PC-9 (cell line): ENCODE results near the gene HIBCH. TPM values are rescaled to one million over a fixed set of nuclear protein-coding genes. Genes with fewer than 3 reads are reported as not detected.

ENCODE experiments used
- BruUV-seq: library from RNA; stranded (reverse); fragments of 400-500 nt; replicated peaks from 2 replicates; lab custom pipeline; 2021; lab: Mats Ljungman, UMichigan
- CTCF ChIA-PET: fragments of 300-600 bp; sonication (Branson Sonifier 250); formaldehyde crosslinking; loops from one replicate; lab custom pipeline; 2022; ENCODE audit warnings: antibody characterized with exemption; lab: Charles Lee
- POLR2A ChIA-PET: fragments of 300-600 bp; sonication (Branson Sonifier 250); formaldehyde crosslinking; loops from one replicate; lab custom pipeline; 2022; ENCODE audit warnings: antibody characterized with exemption; ENCODE audit not compliant: unreplicated experiment; lab: Charles Lee
- DNase-seq, 2 experiments: peaks; one replicate each; pipeline versions ENCODE4 v3.0.0 to v3.0.0-alpha.2; 2015 to 2022; ENCODE audit warnings: mixed read lengths in 1 of 2
- H2AFZ ChIP-seq: fragments of 200-600 bp; sonication (generic); 2 replicates; pipeline ENCODE4 v1.8.1; 2017; ENCODE audit warnings: antibody characterized with exemption
- H3F3A ChIP-seq: fragments of 200-600 bp; sonication (generic); 2 replicates; pipeline ENCODE4 v1.8.1; 2017; ENCODE audit warnings: antibody characterized with exemption, mild to moderate bottlenecking, low read depth; ENCODE audit not compliant: insufficient read depth
- H3K27ac ChIP-seq: fragments of 200-600 bp; sonication (generic); 2 replicates; pipeline ENCODE4 v1.6.1; 2016; ENCODE audit warnings: mixed run types
- H3K27me3 ChIP-seq: fragments of 200-600 bp; sonication (generic); 2 replicates; pipeline ENCODE4 v1.6.1; 2016; ENCODE audit warnings: low read depth, mixed run types; ENCODE audit not compliant: insufficient read depth
- H3K36me3 ChIP-seq: fragments of 200-600 bp; sonication (generic); 2 replicates; pipeline ENCODE4 v1.6.1; 2016; ENCODE audit warnings: low read depth, mixed run types
- H3K4me1 ChIP-seq: fragments of 200-600 bp; sonication (generic); replicated peaks from 2 replicates; pipeline ENCODE4 v1.6.1; 2016; ENCODE audit warnings: mixed run types; ENCODE audit not compliant: insufficient read depth
- H3K4me2 ChIP-seq: fragments of 200-600 bp; sonication (generic); 2 replicates; pipeline ENCODE4 v1.6.1; 2017; ENCODE audit warnings: mixed run types
- H3K4me3 ChIP-seq: fragments of 200-600 bp; sonication (generic); 2 replicates; pipeline ENCODE4 v1.6.1; 2016; ENCODE audit warnings: mixed run types
- H3K79me2 ChIP-seq: fragments of 200-600 bp; sonication (generic); 2 replicates; pipeline ENCODE4 v1.6.1; 2017; ENCODE audit warnings: low read depth, mixed run types
- H3K9me2 ChIP-seq: fragments of 200-600 bp; sonication (generic); 2 replicates; pipeline ENCODE4 v1.8.1; 2017; ENCODE audit warnings: mild to moderate bottlenecking; ENCODE audit not compliant: insufficient read depth
- H3K9me3 ChIP-seq: fragments of 200-600 bp; sonication (generic); 2 replicates; pipeline ENCODE4 v1.8.1; 2016; ENCODE audit warnings: low read depth; ENCODE audit not compliant: insufficient read depth
- H4K20me1 ChIP-seq: fragments of 200-600 bp; sonication (generic); 2 replicates; pipeline ENCODE4 v1.8.1; 2017; ENCODE audit not compliant: insufficient read depth
- EZH2 ChIP-seq: fragments of 200-600 bp; sonication (generic); IDR thresholded peaks from 2 replicates; pipeline ENCODE4 v1.8.0; 2017; ENCODE audit warnings: antibody characterized with exemption, low read depth
- intact Hi-C: fragments of 100-400 bp; cut with micrococcal nuclease; formaldehyde crosslinking; loops from one replicate; pipeline ENCODE4 v1.10.0; 2022; ENCODE audit not compliant: unreplicated experiment
- total RNA-seq: library from RNA; stranded (reverse); gene quantifications from 2 replicates; pipeline ENCODE4 v1.2.3, GENCODE V29; 2021
- TF ChIP-seq, protein P1 (sequence below): fragments of 200-600 bp; sonication (generic); conservative IDR thresholded peaks from 2 replicates; pipeline ENCODE4 v1.6.1; 2017; ENCODE audit warnings: mixed run types, antibody characterized with exemption, mild to moderate bottlenecking, moderate library complexity

Gene HIBCH
- total RNA-seq, 1 experiment from 2014 or later, result 14.7 TPM

DNA sequence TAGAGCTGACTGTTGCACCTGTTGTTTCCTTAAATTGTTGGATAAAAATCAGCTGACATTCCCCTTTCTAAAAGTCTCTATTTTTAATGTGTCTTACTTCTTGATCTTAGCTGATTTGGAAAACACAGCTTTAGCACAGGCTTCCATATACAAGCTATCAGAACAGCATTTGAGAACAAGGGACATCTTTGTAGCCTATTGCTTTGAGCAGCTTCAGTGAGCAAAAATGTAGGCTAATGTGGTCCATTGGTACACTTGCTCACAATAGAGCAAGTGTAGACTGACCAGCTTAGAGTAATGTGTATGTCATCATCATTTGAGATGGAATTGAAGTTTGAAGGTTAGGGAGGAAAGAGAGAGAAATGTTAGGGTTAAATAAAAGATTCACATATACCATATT, 30.7 kb upstream of the HIBCH start:
- intact Hi-C loops, result no loop called here
- CTCF ChIA-PET, result no interaction called here

DNA sequence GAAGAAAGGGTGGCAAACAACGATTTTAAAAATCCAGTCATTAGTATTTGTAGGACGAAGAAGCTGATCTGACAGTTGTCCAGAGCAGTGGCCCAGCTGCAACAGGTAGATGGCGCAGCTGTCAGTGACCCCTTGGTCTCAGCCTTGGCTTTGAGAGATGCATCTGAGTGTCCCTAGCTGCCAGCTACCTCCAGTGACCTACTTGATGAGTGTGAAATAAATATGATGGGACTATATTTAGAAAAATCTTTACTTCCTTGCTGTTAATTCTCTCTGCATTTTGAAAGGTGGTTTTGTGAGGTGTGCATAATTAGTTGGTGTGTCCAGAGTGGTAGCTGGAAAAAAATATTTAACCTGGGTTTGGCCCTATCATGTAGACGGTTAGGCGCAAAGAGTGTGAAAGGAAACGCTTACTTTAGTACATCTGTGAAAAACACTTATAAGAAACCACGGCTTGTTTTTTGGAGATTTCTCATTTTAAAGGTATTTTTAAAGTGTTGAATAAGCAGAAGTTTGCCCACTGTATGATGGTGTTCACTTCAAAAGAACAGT, 24.7 kb upstream of the HIBCH start:
- DNase-seq, result no peak
- H2AFZ ChIP-seq, result peak overlapping the region; percentile 80; the same call in 1 of the 2 replicates

More for the DNA sequence above, 30.7 kb upstream of the HIBCH start:
- no peak overlapping the region for H3K4me2 ChIP-seq
- peaks cover under 1% of the 10 kb centered on the region; the same call in 1 of the 2 replicates for H3K4me1 ChIP-seq
- no peak overlapping the region for H3K27ac ChIP-seq
- no peak overlapping the region for H3K4me3 ChIP-seq
- no peaks in the 10 kb centered on the region for H3K79me2 ChIP-seq
- H3K9me3 ChIP-seq, result no peaks in the 10 kb centered on the region
- no peaks in the 10 kb centered on the region for H3F3A ChIP-seq
- no TSS peak for BruUV-seq
- no peaks in the 10 kb centered on the region for H4K20me1 ChIP-seq
- H3K9me2 ChIP-seq, result no peaks in the 10 kb centered on the region
- H3K27me3 ChIP-seq, result no peaks in the 10 kb centered on the region
- no peaks in the 10 kb centered on the region for H3K36me3 ChIP-seq
- no peak overlapping the region for H2AFZ ChIP-seq
- DNase-seq, result no peak
- POLR2A ChIA-PET, result no interaction called here
- TF ChIP-seq, protein P1, sequence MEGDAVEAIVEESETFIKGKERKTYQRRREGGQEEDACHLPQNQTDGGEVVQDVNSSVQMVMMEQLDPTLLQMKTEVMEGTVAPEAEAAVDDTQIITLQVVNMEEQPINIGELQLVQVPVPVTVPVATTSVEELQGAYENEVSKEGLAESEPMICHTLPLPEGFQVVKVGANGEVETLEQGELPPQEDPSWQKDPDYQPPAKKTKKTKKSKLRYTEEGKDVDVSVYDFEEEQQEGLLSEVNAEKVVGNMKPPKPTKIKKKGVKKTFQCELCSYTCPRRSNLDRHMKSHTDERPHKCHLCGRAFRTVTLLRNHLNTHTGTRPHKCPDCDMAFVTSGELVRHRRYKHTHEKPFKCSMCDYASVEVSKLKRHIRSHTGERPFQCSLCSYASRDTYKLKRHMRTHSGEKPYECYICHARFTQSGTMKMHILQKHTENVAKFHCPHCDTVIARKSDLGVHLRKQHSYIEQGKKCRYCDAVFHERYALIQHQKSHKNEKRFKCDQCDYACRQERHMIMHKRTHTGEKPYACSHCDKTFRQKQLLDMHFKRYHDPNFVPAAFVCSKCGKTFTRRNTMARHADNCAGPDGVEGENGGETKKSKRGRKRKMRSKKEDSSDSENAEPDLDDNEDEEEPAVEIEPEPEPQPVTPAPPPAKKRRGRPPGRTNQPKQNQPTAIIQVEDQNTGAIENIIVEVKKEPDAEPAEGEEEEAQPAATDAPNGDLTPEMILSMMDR, result no peak
- TF ChIP-seq EZH2, result no peak

DNA sequence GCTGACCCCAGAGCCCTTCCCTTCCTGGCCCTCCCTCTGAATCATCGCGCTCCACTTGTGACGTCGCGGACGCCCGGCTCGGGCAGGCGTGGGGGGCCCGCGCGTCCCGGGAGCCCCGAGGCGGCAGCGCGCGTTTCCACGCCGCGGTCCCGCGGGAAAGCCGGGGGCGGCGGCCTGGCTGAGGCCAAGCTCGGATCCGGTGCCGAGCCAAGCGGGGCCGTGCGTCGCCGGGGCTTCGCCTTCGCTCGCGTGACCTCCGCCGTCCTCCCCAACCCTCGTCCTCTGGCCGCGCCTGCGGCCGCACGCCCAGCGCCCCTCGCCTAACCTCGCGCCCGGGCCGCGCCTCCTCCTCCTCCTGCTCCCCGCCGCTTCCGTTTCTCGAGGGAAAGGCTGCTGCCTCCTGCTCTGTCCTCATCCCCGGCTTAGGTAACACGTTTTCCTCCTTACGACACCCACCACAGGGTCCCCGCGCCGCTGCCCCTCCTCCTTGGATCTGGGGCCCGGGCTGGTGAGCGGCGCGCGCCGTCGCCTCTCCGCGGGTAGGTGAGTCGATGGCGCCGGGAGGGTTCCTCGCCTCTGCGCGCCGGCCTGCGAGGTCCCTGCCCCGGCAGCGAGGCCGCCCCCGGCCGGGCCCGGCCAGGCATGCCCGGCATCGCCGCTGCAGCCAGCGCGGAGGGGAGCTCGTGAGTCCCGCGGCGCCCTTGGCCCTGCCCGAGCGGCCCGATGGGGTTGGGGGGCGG, 24.1 kb upstream of the HIBCH start, which contains the start of gene INPP1:
INPP1 (plus strand) TSS at position 54 of the 740 bp plus-strand sequence. CDS start 16,514 bp downstream, outside the sequence.
- Histone ChIP-seq H3K79me2 (no peaks in the 10 kb centered on the region), H3F3A (no peaks in the 10 kb centered on the region; the same call in 1 of the 2 replicates), H2AFZ (peak within 1 kb of the TSS; percentile 80), H3K9me3 (no peaks in the 10 kb centered on the region), H4K20me1 (no peaks in the 10 kb centered on the region), H3K9me2 (no peaks in the 10 kb centered on the region), H3K4me2 (peak within 1 kb of the TSS; percentile 88), H3K4me3 (peak within 1 kb of the TSS; percentile 75), H3K27me3 (no peaks in the 10 kb centered on the region), H3K4me1 (peaks cover 12% of the 10 kb centered on the region), H3K36me3 (no peaks in the 10 kb centered on the region), H3K27ac (no peak within 1 kb of the TSS)
- ChIA-PET POLR2A (interaction anchor here (0.7 kb wide), 1 partner anchor 424 kb away, joined by 3 read pairs; no protein-coding TSS in a partner anchor), CTCF (interaction anchor here (0.6 to 0.7 kb wide), 3 partner anchors 27 to 221 kb away, joined by 3 to 6 read pairs (median 5); no protein-coding TSS in a partner anchor)
- DNase-seq, result peak in 1 of 2 experiments; percentile 45
- TF ChIP-seq EZH2, result no peak
- TF ChIP-seq, protein P1, result no peak
- no TSS peak for BruUV-seq
- intact Hi-C loops, result loop anchor here (1.0 kb wide), 1 partner anchor 24 kb away; the partner anchor contains the start of gene HIBCH

More for the DNA sequence above, 24.7 kb upstream of the HIBCH start:
- Histone ChIP-seq H3K4me2 (peak overlapping the region; percentile 88), H3K4me3 (peak overlapping the region; percentile 75), H3K27me3 (no peaks in the 10 kb centered on the region), H3K79me2 (no peaks in the 10 kb centered on the region), H3K4me1 (peaks cover 12% of the 10 kb centered on the region), H3K36me3 (no peaks in the 10 kb centered on the region), H3K9me2 (no peaks in the 10 kb centered on the region), H3F3A (no peaks in the 10 kb centered on the region; the same call in 1 of the 2 replicates), H3K9me3 (no peaks in the 10 kb centered on the region), H4K20me1 (no peaks in the 10 kb centered on the region), H3K27ac (no peak overlapping the region)
- ChIA-PET POLR2A (interaction anchor here (0.7 kb wide), 1 partner anchor 424 kb away, joined by 3 read pairs; no protein-coding TSS in a partner anchor), CTCF (interaction anchor here (0.6 to 0.7 kb wide), 3 partner anchors 27 to 221 kb away, joined by 3 to 6 read pairs (median 5); no protein-coding TSS in a partner anchor)
- intact Hi-C loops, result no loop called here
- TF ChIP-seq EZH2, result no peak
- TF ChIP-seq, protein P1, result no peak
- BruUV-seq, result no TSS peak
